ENCODE data around the gene DNER.

Gene DNER

DNA sequence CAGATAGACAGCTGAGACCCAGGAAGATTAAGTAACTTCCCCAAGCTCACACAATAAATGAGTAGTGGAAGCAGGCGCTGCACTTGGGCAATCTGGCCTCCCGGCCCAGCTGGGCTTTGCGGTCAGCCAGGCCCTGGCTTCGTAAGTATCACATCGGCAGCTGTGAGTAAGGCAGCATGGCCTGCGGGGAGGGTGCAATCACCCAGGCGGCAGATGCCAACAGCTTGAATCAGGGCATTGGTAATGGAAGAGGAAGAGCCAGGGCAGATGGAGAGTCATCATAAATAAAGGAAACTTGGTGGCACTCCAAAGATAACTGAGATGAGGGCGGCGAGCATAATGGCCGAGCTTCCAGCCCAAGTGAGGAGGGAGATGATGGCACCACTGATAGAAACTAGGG, 225.3 kb downstream of the DNER start:
- DNase-seq (ENCODE audit: low spot score): no peak

DNA sequence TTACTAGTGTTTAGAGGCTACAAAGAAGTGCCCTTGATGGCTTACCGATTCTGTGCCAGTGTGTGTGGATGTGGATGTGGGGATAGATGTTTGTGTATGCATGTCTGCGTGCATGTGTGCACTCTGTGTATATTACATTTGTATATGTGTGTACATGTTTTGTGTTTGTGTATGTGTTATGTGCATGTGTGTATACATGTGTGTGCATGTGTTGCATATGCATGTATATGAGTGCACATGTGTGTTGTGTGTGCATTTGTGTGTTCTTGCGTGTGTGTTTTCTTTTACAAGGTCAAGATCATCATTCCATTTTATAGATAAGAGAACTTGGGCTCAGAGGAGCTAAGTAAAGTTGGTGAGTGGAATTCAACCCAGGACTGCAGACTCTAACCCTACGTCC, 226.1 kb downstream of the DNER start:
- DNase-seq (ENCODE audit: low spot score): no peak

DNA sequence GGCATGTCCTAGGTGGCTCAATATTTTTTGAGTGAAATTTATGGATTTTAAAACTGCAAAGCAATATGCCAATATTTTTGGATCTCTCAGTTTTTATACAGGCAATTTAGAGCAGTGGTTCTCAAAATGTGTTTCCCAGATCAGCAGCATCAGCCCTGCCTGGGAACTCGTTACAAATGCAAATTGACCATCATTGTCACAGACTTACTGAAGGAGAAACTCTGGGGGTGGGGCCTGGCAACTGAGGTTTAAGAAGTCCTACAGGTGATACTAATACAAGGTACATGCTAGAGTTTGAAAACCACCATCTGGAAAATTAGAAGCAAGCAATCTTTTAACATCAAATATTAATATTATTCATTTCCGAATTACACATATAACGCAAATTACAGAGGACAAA, 227.7 kb downstream of the DNER start:
- no peak for DNase-seq (ENCODE audit: low spot score)

DNA sequence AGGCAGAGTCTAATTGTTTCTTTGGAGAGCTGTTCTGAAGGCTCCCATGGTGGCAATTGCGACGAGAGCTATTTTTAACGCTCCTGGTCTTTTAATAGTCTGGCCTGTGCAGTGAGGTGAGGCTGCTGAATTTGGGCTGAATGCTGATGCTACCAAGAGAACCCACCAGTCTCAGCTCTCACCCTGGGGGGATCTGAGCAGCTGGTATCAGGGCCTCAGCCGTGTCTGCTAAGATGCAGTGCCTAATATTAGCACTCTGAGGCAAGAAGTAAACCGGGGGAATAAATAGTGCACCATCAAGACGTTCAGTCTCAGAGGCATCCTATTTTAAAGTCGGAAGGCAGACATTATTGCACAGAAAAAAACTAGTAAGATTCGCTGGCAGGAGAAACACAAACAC, 228.5 kb downstream of the DNER start:
- no peak for DNase-seq (ENCODE audit: low spot score)

DNA sequence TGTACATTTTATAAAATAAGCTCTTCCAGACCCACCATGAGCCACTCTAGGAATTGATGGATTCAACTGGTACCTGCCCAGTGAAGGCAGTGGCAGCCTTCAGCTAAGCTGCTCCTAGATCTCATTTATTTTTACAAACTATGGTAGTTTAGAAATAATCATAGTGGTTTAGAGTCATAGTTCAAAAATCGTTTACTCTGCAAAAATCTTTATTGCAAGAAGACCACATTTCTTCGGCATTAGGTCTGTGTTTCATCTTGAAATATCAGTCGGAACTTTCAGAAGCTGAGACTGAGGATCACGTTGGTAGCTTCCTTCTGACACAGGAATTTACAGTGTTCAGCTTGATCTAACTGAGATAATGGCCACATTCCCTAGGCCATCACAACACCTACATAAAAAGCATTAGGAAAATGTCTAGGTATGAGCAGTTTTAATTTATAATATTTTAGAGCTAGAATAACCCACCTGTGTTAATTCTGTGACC, 237.0 kb downstream of the DNER start:
- no peak for DNase-seq (ENCODE audit: low spot score)

DNA sequence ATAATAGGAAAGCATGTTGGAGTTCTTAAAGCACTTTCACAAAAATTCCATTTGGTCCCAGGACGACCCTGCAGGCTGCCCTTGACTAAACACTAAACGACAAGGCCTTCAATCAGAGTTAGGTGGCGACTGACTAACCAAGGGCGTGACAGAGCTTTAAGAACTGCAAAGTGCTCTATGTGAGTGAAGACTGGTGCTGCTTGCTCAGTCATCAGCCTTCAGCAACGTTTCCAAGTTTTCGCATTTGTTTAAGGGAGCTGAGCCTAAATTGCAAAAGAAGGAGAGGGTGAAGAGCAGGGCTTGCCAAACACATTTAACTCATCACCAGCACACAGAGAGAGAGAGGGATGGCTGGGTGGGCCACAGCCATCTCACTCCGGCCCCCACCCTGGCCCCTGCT, 238.6 kb downstream of the DNER start:
- DNase-seq (ENCODE audit: low spot score): no peak

DNA sequence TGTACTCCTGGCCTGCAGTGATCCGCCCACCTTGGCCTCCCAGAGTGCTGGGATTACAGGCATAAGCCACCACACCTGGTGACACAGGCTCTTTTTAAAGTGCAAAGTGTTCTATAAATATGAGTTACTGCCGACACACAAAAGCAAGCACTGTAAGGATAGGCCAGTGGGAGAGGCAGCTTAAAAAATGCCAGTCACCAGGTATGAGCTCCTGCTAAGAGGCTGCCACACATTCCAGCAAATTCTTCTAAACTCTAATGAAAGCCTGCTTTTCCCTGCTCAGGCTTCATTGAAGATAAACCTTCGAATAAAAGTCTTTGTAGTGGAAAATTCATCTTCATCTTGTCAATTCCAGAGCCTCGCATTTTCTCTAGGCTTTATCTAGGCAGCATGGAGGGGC, 240.2 kb downstream of the DNER start:
- DNase-seq (ENCODE audit: low spot score): no peak

DNA sequence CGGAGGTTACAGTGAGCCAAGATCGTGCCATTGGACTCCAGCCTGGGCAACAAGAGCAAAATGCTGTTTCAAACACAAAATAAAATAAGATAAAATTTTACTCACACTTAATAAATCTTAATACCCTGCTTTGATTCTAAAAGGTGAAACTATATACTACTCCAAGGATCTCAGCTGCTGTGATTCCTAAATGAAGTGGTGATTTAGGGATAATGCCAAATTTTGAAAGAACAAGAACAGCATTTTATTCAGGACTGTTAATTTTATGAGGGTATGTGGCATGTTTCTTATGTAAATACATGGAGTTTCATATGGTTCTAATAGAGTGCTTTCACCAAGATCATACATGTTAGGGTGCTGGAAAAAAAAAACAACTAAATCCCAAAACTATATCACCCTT, 243.6 kb downstream of the DNER start:
- DNase-seq (ENCODE audit: low spot score): no peak

DNA sequence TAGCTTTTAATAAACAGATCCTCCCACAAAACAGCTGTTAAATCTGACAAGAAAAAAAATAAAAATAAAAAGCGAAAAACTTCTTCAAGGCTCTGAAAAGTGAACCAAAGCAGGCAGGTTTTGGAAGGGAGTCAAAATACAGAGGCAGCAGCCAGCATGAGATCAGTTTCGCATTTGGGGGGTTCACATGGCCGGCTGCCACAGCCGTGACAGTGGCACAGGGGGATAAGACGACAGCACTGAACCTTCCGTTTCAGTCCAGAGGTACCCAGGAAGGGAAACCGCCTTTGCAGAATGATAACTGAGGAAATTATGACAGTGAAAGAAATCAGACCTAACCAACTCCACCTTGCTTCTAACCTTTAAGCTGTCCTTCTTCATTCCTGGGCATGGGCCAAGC, 246.6 kb downstream of the DNER start:
- no peak for DNase-seq (ENCODE audit: low spot score)

DNA sequence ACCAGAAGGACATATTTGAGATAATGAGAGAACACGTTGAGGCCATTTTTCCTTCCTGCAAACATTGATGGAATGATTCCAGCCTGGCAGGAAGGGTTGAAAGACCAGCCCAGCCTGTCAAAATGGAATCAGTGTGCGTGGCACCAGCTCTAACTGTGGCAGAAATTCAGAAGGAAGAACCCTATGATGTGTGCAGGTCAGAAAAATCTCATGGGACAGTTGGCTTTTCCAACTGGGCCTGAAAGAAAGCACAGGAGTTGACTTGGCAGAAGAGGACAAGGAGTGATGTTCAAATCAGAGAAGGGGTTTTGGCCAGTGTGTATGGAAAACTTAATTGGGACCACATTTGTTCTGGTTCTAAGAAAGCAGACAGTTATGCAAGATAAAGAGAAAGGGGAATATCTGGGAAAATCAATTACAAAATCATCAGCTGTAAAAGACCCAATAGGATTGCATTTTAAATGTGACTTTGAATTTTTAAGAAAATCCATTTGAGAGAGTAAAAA, 250.5 kb downstream of the DNER start:
- no peak for DNase-seq (ENCODE audit: low spot score)

DNA sequence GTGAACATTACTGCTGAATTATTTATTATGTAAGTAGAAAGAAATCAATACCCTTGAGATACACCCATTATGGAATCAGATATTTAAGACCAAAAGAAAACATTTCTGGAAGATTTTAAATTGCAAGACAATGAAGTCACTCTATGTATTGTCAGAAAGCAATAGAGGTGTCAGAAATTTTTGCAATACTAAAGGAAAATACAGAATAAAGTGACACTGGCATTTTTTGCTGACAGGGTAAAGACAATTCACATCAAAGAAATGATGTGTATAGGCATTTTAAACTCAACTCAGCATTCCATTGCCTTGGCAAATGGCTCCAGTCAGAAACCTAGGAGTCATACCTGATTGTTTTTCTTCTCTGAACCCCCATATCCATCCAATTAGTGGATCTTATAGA, 252.2 kb downstream of the DNER start:
- no peak for DNase-seq (ENCODE audit: low spot score)

DNA sequence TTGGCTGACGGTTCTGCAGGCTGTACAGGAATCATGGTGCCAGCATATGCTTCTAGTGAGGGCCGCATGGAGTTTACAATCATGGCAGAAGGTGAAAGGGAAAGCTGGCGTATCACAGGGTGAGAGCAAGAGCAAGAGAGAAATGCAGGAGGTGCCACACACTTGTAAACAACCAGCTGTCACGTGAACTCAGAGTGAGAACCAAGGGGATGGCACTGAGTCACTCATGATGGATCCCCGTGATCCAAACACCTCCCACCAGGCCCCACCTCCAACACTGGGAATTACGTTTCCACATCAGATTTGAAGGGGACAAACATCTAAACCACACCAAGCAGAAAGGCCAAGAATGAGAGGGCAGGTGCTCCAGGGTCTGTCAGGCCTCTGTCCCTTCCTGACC, 258.3 kb downstream of the DNER start:
- no peak for DNase-seq (ENCODE audit: low spot score)

DNA sequence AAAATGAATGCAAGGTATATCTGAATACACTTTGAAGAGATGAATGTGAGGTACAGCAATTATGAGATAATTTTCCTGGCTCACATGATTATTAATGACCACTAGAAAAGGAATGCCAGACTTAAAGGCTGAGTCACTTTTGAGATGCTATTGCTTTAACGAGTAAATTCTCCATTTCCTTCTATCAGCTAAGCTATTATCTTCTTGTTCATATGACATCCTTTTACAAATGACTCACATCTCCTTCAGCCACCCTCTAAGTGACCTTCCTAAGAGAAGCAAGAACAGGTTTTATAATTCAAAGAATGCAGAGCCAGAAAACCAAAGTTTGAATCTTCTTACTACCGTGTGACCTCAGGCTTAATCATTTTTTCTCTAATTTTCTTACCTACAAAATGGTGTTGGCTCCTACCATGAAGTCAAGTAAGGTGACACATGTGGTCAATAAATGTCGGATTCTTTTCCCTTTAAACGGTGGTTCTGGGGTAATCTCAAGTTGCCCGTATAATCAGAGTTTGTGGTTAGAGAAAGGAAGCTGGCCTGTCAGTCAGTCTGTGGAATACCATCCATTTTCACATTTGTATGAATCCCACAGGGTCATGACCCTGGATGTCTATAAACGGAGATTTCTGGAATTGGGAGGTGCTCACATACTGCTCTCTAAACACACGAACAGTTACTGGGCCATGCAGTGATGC, 259.3 kb downstream of the DNER start:
- no peak for DNase-seq (ENCODE audit: low spot score)

DNA sequence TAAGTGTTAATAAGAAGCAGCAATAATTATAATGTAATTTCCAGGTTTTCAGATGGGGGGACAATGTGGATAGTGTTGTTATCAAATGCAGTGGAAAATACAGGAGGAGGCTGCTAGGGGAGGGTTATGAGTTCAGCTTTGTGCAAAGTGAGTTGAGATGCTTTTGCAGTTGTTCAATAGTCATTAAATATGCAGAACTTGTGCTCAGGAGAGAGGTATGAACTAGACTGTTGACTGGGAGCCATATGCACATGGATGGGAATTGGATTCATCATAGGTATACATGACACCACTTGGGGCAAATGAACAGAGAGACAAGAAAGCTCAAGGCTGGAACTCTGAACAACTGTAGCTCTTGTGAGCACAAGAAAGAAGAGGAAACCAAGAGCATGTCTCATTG, 261.1 kb downstream of the DNER start:
- no peak for DNase-seq (ENCODE audit: low spot score)

DNA sequence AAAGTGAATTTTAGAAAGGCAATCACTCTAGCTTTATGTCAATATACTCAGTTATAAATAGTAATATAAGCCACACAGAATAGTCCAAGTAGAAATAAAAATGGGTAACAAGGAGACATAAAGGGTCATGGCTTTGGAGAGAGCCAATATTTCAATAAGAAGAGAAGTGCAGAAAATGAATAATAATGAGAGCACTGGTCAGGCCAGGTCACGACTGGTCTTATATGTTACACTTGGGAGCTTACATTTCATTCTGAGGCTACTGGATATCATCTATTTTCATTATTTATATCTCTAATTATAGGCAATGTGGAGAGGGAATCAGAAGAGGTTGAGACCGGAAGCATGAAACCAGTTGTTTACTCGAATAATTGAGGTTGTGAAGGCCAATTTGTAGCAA, 262.5 kb downstream of the DNER start:
- no peak for DNase-seq (ENCODE audit: low spot score)

DNA sequence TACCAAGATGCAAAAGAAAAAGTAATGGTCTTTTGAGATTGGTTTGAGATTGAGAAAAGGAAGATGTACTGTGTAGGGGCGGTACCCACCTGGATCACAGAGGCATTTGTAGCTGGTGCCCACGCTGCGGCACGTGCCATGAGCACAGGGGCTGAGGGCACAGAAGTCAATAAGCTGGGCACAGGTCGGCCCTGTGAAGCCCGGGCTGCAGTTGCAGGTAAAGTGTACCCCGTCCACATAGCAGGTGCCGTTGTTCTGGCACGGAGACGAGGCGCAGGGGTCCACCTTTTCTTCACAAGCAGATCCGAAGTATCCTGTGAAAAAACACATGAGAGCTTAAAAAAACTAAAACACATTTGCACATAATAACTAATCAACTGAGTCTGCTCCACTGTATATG, 267.1 kb downstream of the DNER start:
- DNase-seq (ENCODE audit: low spot score): no peak

DNA sequence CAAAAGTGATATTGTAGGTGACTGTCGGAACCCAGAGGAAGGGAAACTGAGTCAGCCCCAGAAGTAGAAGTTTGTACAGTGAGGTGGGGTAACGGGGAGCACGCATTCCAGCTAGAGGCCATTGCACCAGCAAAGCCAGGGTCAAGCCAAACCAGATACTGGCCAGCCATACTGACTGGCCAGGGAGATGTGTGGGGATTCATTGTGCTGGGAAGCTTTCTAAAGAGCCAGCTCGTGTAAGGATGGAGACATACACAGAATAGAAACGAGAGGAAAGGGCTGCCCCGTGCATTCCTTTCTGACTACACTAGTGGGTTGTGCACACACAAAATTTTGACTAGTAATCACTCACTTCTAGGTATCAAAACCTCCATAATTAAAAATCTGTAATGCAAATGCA, 268.0 kb downstream of the DNER start:
- DNase-seq (ENCODE audit: low spot score): no peak

DNA sequence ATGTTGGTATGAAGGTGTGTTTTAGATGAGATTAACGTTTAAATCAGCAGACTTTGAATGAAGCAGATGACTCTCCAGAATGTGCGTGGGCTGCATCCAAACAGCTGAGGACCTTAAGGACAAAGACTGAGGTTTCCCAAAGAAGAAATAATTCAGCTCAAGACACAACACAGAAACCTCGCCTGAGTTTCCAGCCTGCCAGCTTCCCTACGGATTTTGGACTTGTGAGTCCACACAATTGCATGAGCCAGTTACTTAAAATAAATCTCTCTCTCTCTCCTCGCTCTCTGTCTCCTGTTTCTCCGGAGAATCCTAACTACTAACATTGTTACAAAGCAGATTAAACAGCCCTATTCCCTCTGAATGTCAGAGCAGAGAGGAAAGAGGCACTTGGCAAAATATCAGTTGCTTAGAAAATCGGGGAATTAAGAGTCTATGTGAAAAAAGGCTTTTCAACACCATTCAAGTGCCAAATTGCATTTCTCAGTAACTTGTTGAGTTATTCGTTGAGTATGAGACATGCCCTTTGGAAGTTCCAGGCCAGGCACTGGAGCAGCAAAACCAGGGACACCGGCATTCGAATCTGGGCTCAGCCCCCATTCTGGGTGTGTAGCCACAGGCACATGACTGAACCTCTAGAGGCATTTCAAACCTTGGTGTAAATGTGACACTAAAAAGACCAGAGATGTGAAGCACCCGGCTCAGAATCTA, 268.7 kb downstream of the DNER start:
- DNase-seq (ENCODE audit: low spot score): no peak

DNA sequence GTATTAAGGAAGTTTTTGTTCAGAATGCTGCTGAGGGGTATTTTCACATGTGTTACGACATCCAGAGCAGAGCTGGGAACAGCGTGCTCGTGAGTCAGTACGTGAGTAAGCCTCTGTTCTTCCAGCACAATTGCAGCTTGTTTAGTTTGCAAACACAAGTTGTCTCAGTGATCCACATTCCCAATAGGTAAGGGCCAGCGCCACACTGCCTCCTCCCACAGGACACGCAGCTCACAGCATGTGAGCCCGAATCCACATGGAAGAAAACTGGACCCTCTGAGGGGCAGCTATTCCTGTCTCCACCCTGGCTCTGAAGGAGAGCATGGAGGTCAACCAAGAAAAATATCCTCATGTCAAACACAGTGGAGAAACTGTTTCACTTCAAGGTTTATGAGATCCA, 269.3 kb downstream of the DNER start:
- no peak for DNase-seq (ENCODE audit: low spot score)

DNA sequence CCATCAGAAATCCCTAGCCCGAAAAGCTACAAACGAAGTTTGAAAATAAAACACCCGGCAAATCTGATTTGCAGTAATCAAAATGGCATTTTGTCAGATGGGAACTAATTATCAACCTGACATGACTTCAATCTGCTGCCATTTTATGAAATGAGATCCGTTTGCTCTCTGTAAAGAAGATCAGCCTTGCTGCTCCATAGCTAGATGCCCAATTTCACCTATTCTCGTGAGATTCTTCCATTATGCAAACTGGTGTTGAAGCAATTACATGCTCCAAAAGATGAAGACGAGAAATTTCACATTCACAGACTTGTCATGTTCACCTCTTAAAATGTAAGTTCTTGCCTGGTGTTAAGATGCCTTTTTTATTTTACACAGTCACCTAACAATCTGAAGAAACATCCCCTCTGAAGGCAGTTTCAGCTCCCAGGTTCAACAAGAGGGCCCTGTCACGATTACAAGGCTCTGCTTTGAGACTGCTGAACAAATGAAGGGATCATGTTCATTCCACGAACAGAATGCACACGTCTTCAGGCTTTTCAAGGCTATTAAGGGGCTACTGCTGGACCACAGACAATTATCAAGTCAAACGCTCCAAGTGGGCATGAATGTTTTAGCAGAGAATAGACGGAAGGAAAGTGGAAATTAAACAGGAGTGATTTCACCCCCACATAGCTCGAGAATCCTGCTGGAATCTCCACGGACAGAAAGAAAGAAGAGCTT, 270.6 kb downstream of the DNER start:
- no peak for DNase-seq (ENCODE audit: low spot score)

DNA sequence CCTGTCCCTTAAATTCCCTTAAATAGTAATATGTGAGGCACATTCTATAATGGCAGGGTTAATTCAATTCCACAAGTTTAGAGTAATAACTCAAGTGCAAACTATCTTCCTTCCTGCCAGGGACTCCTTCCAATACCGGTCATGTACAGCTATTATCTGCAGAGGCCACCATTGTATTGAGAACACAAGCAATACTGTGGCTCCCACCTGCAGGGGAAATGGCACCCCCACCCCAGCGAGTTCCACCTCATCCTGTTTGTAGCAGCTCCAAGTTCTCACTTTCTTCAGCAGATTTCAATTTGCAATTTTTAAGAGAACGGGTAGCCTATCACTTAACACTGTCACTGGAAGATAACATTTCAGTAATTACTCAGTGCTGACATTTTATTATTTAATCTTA, 271.2 kb downstream of the DNER start:
- no peak for DNase-seq (ENCODE audit: low spot score)

DNA sequence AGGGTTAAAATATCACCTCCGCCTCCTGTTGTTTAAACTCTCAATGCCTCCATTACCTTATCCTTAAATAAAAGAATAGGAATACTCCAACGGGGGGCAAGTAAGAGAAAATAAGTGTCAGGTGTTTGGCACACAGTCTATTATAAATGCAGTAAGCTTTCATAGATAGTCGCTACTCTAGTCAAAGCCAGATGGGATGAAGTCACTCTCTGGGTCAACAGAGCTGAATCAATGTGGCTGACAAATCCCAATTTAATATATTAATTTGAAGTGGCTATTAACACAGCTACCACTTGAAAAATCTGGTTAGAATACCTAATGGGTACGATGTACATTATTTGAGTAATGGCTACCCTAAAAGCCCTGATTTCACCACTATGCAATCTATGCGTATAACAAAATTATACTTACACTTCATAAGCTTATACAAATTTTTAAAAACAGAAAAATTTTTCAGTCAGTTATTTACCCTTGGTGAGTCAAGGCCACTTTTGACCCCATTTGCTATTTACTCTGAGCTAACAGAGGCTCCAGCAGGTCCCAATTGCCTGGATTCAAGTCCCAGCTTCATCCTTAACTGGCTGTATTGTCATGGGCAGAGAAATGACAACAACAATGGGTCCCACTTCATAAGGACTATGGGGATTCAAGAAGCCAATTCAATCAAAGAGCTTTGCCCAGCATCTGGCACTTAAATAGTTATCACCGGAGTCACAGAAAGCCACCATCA, 275.8 kb downstream of the DNER start:
- DNase-seq (ENCODE audit: low spot score): no peak

Data from D341Med (cell line).